HG03108 (cell line): ENCODE measurements around the gene PKP4.
"Not testable (repeated sequence)": the region's sequence is repeated elsewhere in the genome, so short reads cannot be mapped to it uniquely, and the experiment has no call there.

Source experiments
- ATAC-seq: cut with Tn5 transposase; IDR thresholded peaks from one replicate; pipeline ENCODE4 v1.9.1; 2021; ENCODE audit warnings: moderate library complexity; ENCODE audit not compliant: unreplicated experiment

The PKP4 gene

GRCh38 chr2:158456309-158457066, at the start of gene PKP4, which contains the start of gene CCDC148:
PKP4 (plus strand) TSS chr2:158456952; CDS start chr2:158533185, 76,233 bp downstream.
CCDC148 (minus strand) TSS chr2:158456753; CDS start chr2:158456439, 314 bp downstream.
- ATAC-seq = peak; percentile 92

- no peak for ATAC-seq
These were observed 49.7 kb upstream of the PKP4 start for GRCh38 chr2:158407031-158407430.

GRCh38 chr2:158410132-158410531, 46.6 kb upstream of the PKP4 start:
- ATAC-seq = no peak

GRCh38 chr2:158411748-158412147, 45.0 kb upstream of the PKP4 start:
- ATAC-seq = no peak

- ATAC-seq = no peak
These were observed 44.5 kb upstream of the PKP4 start for GRCh38 chr2:158412206-158412605.

- no peak for ATAC-seq
These were observed 43.2 kb upstream of the PKP4 start for GRCh38 chr2:158413581-158413980.

GRCh38 chr2:158414538-158414937, 42.2 kb upstream of the PKP4 start:
- no peak for ATAC-seq

- ATAC-seq = no peak
These were observed 24.6 kb upstream of the PKP4 start for GRCh38 chr2:158432117-158432516.

- not testable (repeated sequence) for ATAC-seq
These were observed 23.0 kb upstream of the PKP4 start for GRCh38 chr2:158433716-158434115.

GRCh38 chr2:158439062-158439461, 17.7 kb upstream of the PKP4 start:
- ATAC-seq = not testable (repeated sequence)

- ATAC-seq = no peak
These were observed 13.1 kb upstream of the PKP4 start for GRCh38 chr2:158443606-158444005.

GRCh38 chr2:158457092-158457825, 507 bp downstream of the PKP4 start:
- ATAC-seq = peak; percentile 27

- ATAC-seq = peak; percentile 41
These were observed 1.3 kb downstream of the PKP4 start for GRCh38 chr2:158457826-158458616.

GRCh38 chr2:158458617-158458920, 1.8 kb downstream of the PKP4 start:
- ATAC-seq = no peak

GRCh38 chr2:158459161-158460003, 2.6 kb downstream of the PKP4 start:
- ATAC-seq = no peak

GRCh38 chr2:158460632-158461297, 4.0 kb downstream of the PKP4 start:
- ATAC-seq = no peak

GRCh38 chr2:158463496-158464095, 6.8 kb downstream of the PKP4 start:
- ATAC-seq = no peak

GRCh38 chr2:158464426-158465281, 7.9 kb downstream of the PKP4 start:
- peak; percentile 49 for ATAC-seq

- no peak for ATAC-seq
These were observed 10.5 kb downstream of the PKP4 start for GRCh38 chr2:158467248-158467647.
